K562 (cell line): Measurements from ENCODE around the gene GAL. TPM values are rescaled to one million over a fixed set of nuclear protein-coding genes. Genes with fewer than 3 reads are reported as not detected.

Source experiments
- ATAC-seq: fragments of 200-7000 bp; cut with Tn5 transposase; 3 replicates; pipeline ENCODE4 v1.9.1; 2020; ENCODE audit warnings: moderate library complexity
- BruUV-seq: library from RNA; stranded (reverse); fragments of 400-500 nt; replicated peaks from 2 replicates; lab custom pipeline; 2021; lab: Mats Ljungman, UMichigan
- CTCF ChIA-PET: fragments of 300-600 bp; formaldehyde crosslinking; extraction: SDS; loops from one replicate; lab custom pipeline; 2021; ENCODE audit warnings: low intra/inter-chr PET ratio; lab: Yijun Ruan, JAX
- POLR2A ChIA-PET: fragments of 300-600, 350-650 bp; sonication (Branson Sonifier 250); formaldehyde crosslinking; extraction: SDS; loops from one replicate; lab custom pipeline; 2021; ENCODE audit warnings: antibody characterized with exemption, inconsistent platforms; lab: Yijun Ruan, JAX
- DNase-seq, 4 experiments: peaks; one replicate each; pipeline versions ENCODE4 v3.0.0 to v3.0.0-alpha.2; 2011 to 2018; ENCODE audit warnings: low spot score in 3 of 4, mixed read lengths in 3 of 4; ENCODE audit errors: extremely low read depth in 1 of 4
- FAIRE-seq: peaks from 2 replicates; lab custom pipeline; 2011; peaks lifted over from hg19 to GRCh38; lab: Jason Lieb, UNC
- H2AFZ ChIP-seq: 2 replicates; pipeline ENCODE4 v1.6.0; 2011; ENCODE audit warnings: low read depth, low read length, control low read depth, inconsistent platforms
- H3K27ac ChIP-seq: fragments of 200-600 bp; 3 replicates; pipeline ENCODE4 v1.8.0; 2011; ENCODE audit warnings: low read depth, mild to moderate bottlenecking, control low read depth, inconsistent platforms, low read length, moderate library complexity, mixed read lengths; ENCODE audit errors: extremely low read depth
- H3K27me3 ChIP-seq, 2 experiments: fragments of 300-600 bp in 1 of 2; 2 replicates in 1 of 2; 3 replicates in 1 of 2; pipeline versions ENCODE4 v1.6.0 to v1.8.0; 2011; ENCODE audit warnings: inconsistent platforms in 2 of 2, low read length in 2 of 2, mild to moderate bottlenecking in 1 of 2, mixed read lengths in 1 of 2, moderate library complexity in 1 of 2; ENCODE audit not compliant: control insufficient read depth in 2 of 2, insufficient read depth in 2 of 2
- H3K36me3 ChIP-seq: fragments of 300-600 bp; 3 replicates; pipeline ENCODE4 v1.8.0; 2011; ENCODE audit warnings: mild to moderate bottlenecking, low read length, inconsistent platforms; ENCODE audit not compliant: control insufficient read depth, insufficient read depth
- H3K4me1 ChIP-seq, 2 experiments: fragments of 200-600 bp in 1 of 2; replicated peaks in 1 of 2; 2 replicates in 1 of 2; 3 replicates in 1 of 2; pipeline versions ENCODE4 v1.5.1 to v1.8.0; 2011; ENCODE audit warnings: inconsistent platforms in 2 of 2, low read length in 2 of 2, mild to moderate bottlenecking in 1 of 2, mixed read lengths in 1 of 2, moderate library complexity in 1 of 2; ENCODE audit not compliant: control insufficient read depth in 2 of 2, insufficient read depth in 2 of 2
- H3K4me2 ChIP-seq: 2 replicates; pipeline ENCODE4 v1.6.1; 2011; ENCODE audit warnings: low read length, control low read depth, inconsistent platforms, mixed read lengths; ENCODE audit not compliant: insufficient read depth
- H3K4me3 ChIP-seq: fragments of 200-600 bp; sonication (generic), shearing (Covaris generic); 2 replicates; pipeline ENCODE4 v1.5.1; 2016; ENCODE audit warnings: control low read depth, inconsistent platforms
- H3K79me2 ChIP-seq: fragments of 200-600 bp; 3 replicates; pipeline ENCODE4 v1.8.0; 2011; ENCODE audit warnings: low read length, inconsistent platforms; ENCODE audit not compliant: control insufficient read depth, insufficient read depth
- H3K9ac ChIP-seq, 2 experiments: 2 replicates each; pipeline versions ENCODE4 v1.6.0 to v1.6.1; 2011; ENCODE audit warnings: low read depth in 2 of 2, low read length in 2 of 2, control low read depth in 1 of 2, inconsistent platforms in 1 of 2, mild to moderate bottlenecking in 1 of 2, mixed read lengths in 1 of 2; ENCODE audit not compliant: insufficient read depth in 1 of 2
- H3K9me1 ChIP-seq: one replicate; pipeline ENCODE4 v1.6.0; 2011; ENCODE audit warnings: inconsistent platforms, mild to moderate bottlenecking, low read length, moderate library complexity; ENCODE audit not compliant: control insufficient read depth, insufficient read depth
- H3K9me3 ChIP-seq: replicated peaks from 2 replicates; pipeline ENCODE4 v1.5.1; 2011; ENCODE audit warnings: low read depth, low read length, inconsistent platforms; ENCODE audit not compliant: control insufficient read depth, insufficient read depth
- H4K20me1 ChIP-seq: replicated peaks from 2 replicates; pipeline ENCODE4 v1.6.1; 2011; ENCODE audit warnings: low read length, inconsistent platforms, mixed read lengths; ENCODE audit not compliant: control insufficient read depth, insufficient read depth
- GTF2B ChIP-seq: IDR thresholded peaks from 2 replicates; pipeline ENCODE4 v1.6.1; 2011; ENCODE audit not compliant: insufficient read length; ENCODE audit errors: extremely low read depth
- MYBL2 ChIP-seq, 2 experiments: fragments of 450-650 bp in 1 of 2; sonication (generic) in 1 of 2; formaldehyde crosslinking in 1 of 2; IDR thresholded peaks; 2 replicates each; pipeline versions ENCODE4 v1.6.1 to v1.8.1; 2017 to 2022; ENCODE audit warnings: borderline replicate concordance in 1 of 2, inconsistent platforms in 1 of 2, low read depth in 1 of 2, mild to moderate bottlenecking in 1 of 2, missing genetic modification reagents in 1 of 2, moderate library complexity in 1 of 2
- NR1H2 ChIP-seq: sonication (generic); formaldehyde crosslinking; IDR thresholded peaks from 2 replicates; pipeline ENCODE4 v1.4.0; 2020; ENCODE audit warnings: mild to moderate bottlenecking, missing genetic modification reagents
- TCF15 ChIP-seq: fragments of 250-450 bp; sonication (Bioruptor Pico); IDR thresholded peaks from 2 replicates; pipeline ENCODE4 v1.8.0; 2022; ENCODE audit warnings: moderate library complexity, mild to moderate bottlenecking, inconsistent platforms
- WGBS: fragments of 100-300 bp; shearing (Covaris generic); methylation state at CpG from one replicate; pipeline ENCODE4 v1.1.6; 2016; ENCODE audit warnings: low coverage, mixed read lengths; ENCODE audit not compliant: insufficient coverage; ENCODE audit errors: missing lambda C conversion rate; 5-methylcytosine and 5-hydroxymethylcytosine counted together
- in situ Hi-C: fragments of 300-500 bp; cut with MboI; formaldehyde crosslinking; loops from 4 replicates; pipeline ENCODE4 v1.15.0; 2018; ENCODE audit warnings: inconsistent platforms, mixed read lengths
- intact Hi-C: fragments of 100-400 bp; cut with micrococcal nuclease; formaldehyde crosslinking; loops from 2 replicates; pipeline ENCODE4 v1.14.2; 2022
- polyA plus RNA-seq, 8 experiments: library from polyadenylated mRNA; depleted of rRNA in 4 of 8; stranded (reverse) in 5 of 8; unstranded in 3 of 8; fragments of >200 nt; fragmentation: Nextera tagmentation in 2 of 8; fragmentation: Illumina TruSeq in 1 of 8; extraction: Ambion mirVana in 2 of 8; extraction: Trizol in 1 of 8; gene quantifications; 2 replicates each; pipeline versions ENCODE4 v1.2.1 to v1.2.3, GENCODE V29; 2011 to 2014; ENCODE audit warnings: inconsistent platforms in 1 of 8, missing spikeins in 1 of 8
- total RNA-seq, 7 experiments: library from RNA; depleted of rRNA in 6 of 7; stranded (reverse); fragments of >200 nt in 6 of 7; fragmentation: Illumina TruSeq in 2 of 7; extraction: Trizol in 2 of 7; gene quantifications; 2 replicates each; pipeline versions ENCODE4 v1.2.1 to v1.2.3, GENCODE V29; 2011 to 2021; ENCODE audit warnings: low replicate concordance in 1 of 7

Gene GAL
- total and polyA plus RNA-seq, 9 of the 15 experiments (the other 6 are each of a cell fraction or from before 2014, with no cell fraction given), result 10.6 to 119 (median 36.3) TPM

GRCh38 chr11:68658661-68659060 lies 25.7 kb upstream of the GAL start:
- ChIA-PET POLR2A (interaction anchor here (0.9 to 1.4 kb wide), 3 partner anchors 11 to 199 kb away, joined by 3 to 5 read pairs (median 4); no protein-coding TSS in a partner anchor), CTCF (no interaction called here)
- H3K27me3 ChIP-seq, result peaks cover 58 to 95% of the 10 kb centered on the region in 2 experiments
- H3K27ac ChIP-seq, result no peak overlapping the region
- in situ Hi-C loops, result no loop called here
- 0 out of 4 replicates have a peak overlapping the region, but pooled peaks of 1 of the 2 experiments have one; percentile 32 for H3K9ac ChIP-seq
- no peak; the same call in 2 of the 3 replicates for ATAC-seq
- WGBS, result 39% methylated on average over 11 of the region's 13 CpGs
- H3K36me3 ChIP-seq, result no peaks in the 10 kb centered on the region
- no peaks in the 10 kb centered on the region for H3K9me3 ChIP-seq
- H3K4me1 ChIP-seq, result peaks cover 0 to 8% of the 10 kb centered on the region in 2 experiments; a peak in 2 of 5 replicates
- no peak overlapping the region for H3K4me3 ChIP-seq
- no peaks in the 10 kb centered on the region for H3K79me2 ChIP-seq
- no peaks in the 10 kb centered on the region for H3K9me1 ChIP-seq
- DNase-seq, result no peak
- no peak overlapping the region for H2AFZ ChIP-seq
- TF ChIP-seq MYBL2 (IDR thresholded peaks at IDR 0.05; ENCODE audit: low read depth) (no peak), MYBL2 (CRISPR knock-in tag; IDR thresholded peaks at IDR 0.05; ENCODE audit: borderline replicate concordance) (no peak), TCF15 (CRISPR knock-in tag) (no peak), GTF2B (no peak), NR1H2 (CRISPR knock-in tag) (no peak)
- FAIRE-seq, result no peak
- H4K20me1 ChIP-seq, result no peaks in the 10 kb centered on the region; the same call in 1 of the 2 replicates
- intact Hi-C loops, result no loop called here
- BruUV-seq, result no TSS peak
- H3K4me2 ChIP-seq, result no peak overlapping the region
